GM12872 (cell line): ENCODE results near the gene RARRES1.

Experiments used
- CTCF ChIP-seq: IDR thresholded peaks from 3 replicates; pipeline ENCODE4 v1.5.1; 2011; ENCODE audit warnings: low read depth, mild to moderate bottlenecking, low read length, moderate library complexity; ENCODE audit not compliant: insufficient read depth

RARRES1 gene

GRCh38 chr3:158660711-158661110 lies 71.5 kb downstream of the RARRES1 start:
- TF ChIP-seq CTCF = no peak

GRCh38 chr3:158659454-158660237 lies 72.6 kb downstream of the RARRES1 start:
- TF ChIP-seq CTCF = peak; percentile 72

GRCh38 chr3:158658889-158659288 lies 73.4 kb downstream of the RARRES1 start:
- TF ChIP-seq CTCF = no peak

- TF ChIP-seq CTCF = no peak
Observed at GRCh38 chr3:158652463-158652862, 79.8 kb downstream of the RARRES1 start.

GRCh38 chr3:158651192-158651591 lies 81.1 kb downstream of the RARRES1 start:
- TF ChIP-seq CTCF = no peak

- no peak for TF ChIP-seq CTCF
Observed at GRCh38 chr3:158649791-158650190, 82.5 kb downstream of the RARRES1 start.
